ENCODE results near the gene RABEP1.

RABEP1 gene

GRCh38 chr17:5354886-5355415 is 72.9 kb downstream of the RABEP1 start:
- TF ChIP-seq FOXP2 (optimal IDR thresholded peaks at IDR 0.05; ENCODE audit: borderline replicate concordance, extremely low read depth, extremely low read length, insufficient read depth) = no peak
- TF ChIP-seq REST (IDR thresholded peaks at IDR 0.05; ENCODE audit: insufficient read depth in 1 of 2, low read depth in 2 of 2, low read length in 2 of 2) = no peak
- no peak for TF ChIP-seq TAF1 (IDR thresholded peaks at IDR 0.05; ENCODE audit: borderline replicate concordance, insufficient read depth, low read length)
- TF ChIP-seq SIN3A (IDR thresholded peaks at IDR 0.05; ENCODE audit: borderline replicate concordance, insufficient read depth, low read length) = no peak
- TF ChIP-seq POLR2AphosphoS5 (IDR thresholded peaks at IDR 0.05; ENCODE audit: low read depth, low read length) = no peak

- no peak for TF ChIP-seq SIN3A (IDR thresholded peaks at IDR 0.05; ENCODE audit: borderline replicate concordance, insufficient read depth, low read length)
- no peak for TF ChIP-seq FOXP2 (optimal IDR thresholded peaks at IDR 0.05; ENCODE audit: borderline replicate concordance, extremely low read depth, extremely low read length, insufficient read depth)
These were observed 73.5 kb downstream of the RABEP1 start for GRCh38 chr17:5355421-5356129.

GRCh38 chr17:5361426-5361825 is 79.3 kb downstream of the RABEP1 start:
- TF ChIP-seq POLR2AphosphoS5 (IDR thresholded peaks at IDR 0.05; ENCODE audit: low read depth, low read length) (no peak), TAF1 (IDR thresholded peaks at IDR 0.05; ENCODE audit: borderline replicate concordance, insufficient read depth, low read length) (no peak), FOXP2 (optimal IDR thresholded peaks at IDR 0.05; ENCODE audit: borderline replicate concordance, extremely low read depth, extremely low read length, insufficient read depth) (no peak), SIN3A (IDR thresholded peaks at IDR 0.05; ENCODE audit: borderline replicate concordance, insufficient read depth, low read length) (no peak), REST (IDR thresholded peaks at IDR 0.05; ENCODE audit: insufficient read depth in 1 of 2, low read depth in 2 of 2, low read length in 2 of 2) (no peak)

GRCh38 chr17:5362162-5362811 is 80.2 kb downstream of the RABEP1 start:
- TF ChIP-seq REST (IDR thresholded peaks at IDR 0.05; ENCODE audit: insufficient read depth in 1 of 2, low read depth in 2 of 2, low read length in 2 of 2) (no peak), SIN3A (IDR thresholded peaks at IDR 0.05; ENCODE audit: borderline replicate concordance, insufficient read depth, low read length) (no peak), FOXP2 (optimal IDR thresholded peaks at IDR 0.05; ENCODE audit: borderline replicate concordance, extremely low read depth, extremely low read length, insufficient read depth) (no peak), TAF1 (IDR thresholded peaks at IDR 0.05; ENCODE audit: borderline replicate concordance, insufficient read depth, low read length) (no peak), POLR2AphosphoS5 (IDR thresholded peaks at IDR 0.05; ENCODE audit: low read depth, low read length) (no peak)

GRCh38 chr17:5364156-5364555 is 82.1 kb downstream of the RABEP1 start:
- TF ChIP-seq POLR2AphosphoS5 (IDR thresholded peaks at IDR 0.05; ENCODE audit: low read depth, low read length) (no peak), REST (IDR thresholded peaks at IDR 0.05; ENCODE audit: insufficient read depth in 1 of 2, low read depth in 2 of 2, low read length in 2 of 2) (no peak), SIN3A (IDR thresholded peaks at IDR 0.05; ENCODE audit: borderline replicate concordance, insufficient read depth, low read length) (no peak), FOXP2 (optimal IDR thresholded peaks at IDR 0.05; ENCODE audit: borderline replicate concordance, extremely low read depth, extremely low read length, insufficient read depth) (no peak), TAF1 (IDR thresholded peaks at IDR 0.05; ENCODE audit: borderline replicate concordance, insufficient read depth, low read length) (no peak)
